HCT116 (cell line): ENCODE measurements around the gene CAMSAP1.

ENCODE experiments used
- CBX3 ChIP-seq: IDR thresholded peaks from 2 replicates; pipeline ENCODE4 v1.6.1; 2012; ENCODE audit warnings: low read depth
- ELF1 ChIP-seq: IDR thresholded peaks from 2 replicates; pipeline ENCODE4 v1.6.1; 2012; ENCODE audit warnings: low read depth, borderline replicate concordance
- POLR2A ChIP-seq: IDR thresholded peaks from 2 replicates; pipeline ENCODE4 v1.7.0; 2011; ENCODE audit warnings: borderline replicate concordance; ENCODE audit not compliant: insufficient read depth, insufficient read length; ENCODE audit errors: extremely low read depth
- TCF7L2 ChIP-seq: IDR thresholded peaks from 2 replicates; pipeline ENCODE4 v1.7.0; 2011; ENCODE audit warnings: borderline replicate concordance, inconsistent platforms; ENCODE audit not compliant: insufficient read depth, insufficient read length; ENCODE audit errors: extremely low read depth
- TF ChIP-seq, protein P1 (sequence below), 3 experiments: fragments of 200-600 bp in 1 of 3; sonication (generic) in 1 of 3; IDR thresholded peaks in 2 of 3; conservative IDR thresholded peaks in 1 of 3; 2 replicates each; pipeline ENCODE4 v1.5.1; 2012 to 2017; ENCODE audit warnings: low read depth in 2 of 3, low read length in 2 of 3, antibody characterized with exemption in 1 of 3, borderline replicate concordance in 1 of 3, control low read depth in 1 of 3, mild to moderate bottlenecking in 1 of 3, mixed read lengths in 1 of 3, mixed run types in 1 of 3, moderate library complexity in 1 of 3; ENCODE audit not compliant: insufficient read depth in 1 of 3
- TF ChIP-seq, protein P2 (sequence below): IDR thresholded peaks from 2 replicates; pipeline ENCODE4 v1.6.1; 2011; ENCODE audit warnings: mild to moderate bottlenecking, low read length, moderate library complexity; ENCODE audit not compliant: insufficient replicate concordance; ENCODE audit errors: extremely low read depth

DNA sequence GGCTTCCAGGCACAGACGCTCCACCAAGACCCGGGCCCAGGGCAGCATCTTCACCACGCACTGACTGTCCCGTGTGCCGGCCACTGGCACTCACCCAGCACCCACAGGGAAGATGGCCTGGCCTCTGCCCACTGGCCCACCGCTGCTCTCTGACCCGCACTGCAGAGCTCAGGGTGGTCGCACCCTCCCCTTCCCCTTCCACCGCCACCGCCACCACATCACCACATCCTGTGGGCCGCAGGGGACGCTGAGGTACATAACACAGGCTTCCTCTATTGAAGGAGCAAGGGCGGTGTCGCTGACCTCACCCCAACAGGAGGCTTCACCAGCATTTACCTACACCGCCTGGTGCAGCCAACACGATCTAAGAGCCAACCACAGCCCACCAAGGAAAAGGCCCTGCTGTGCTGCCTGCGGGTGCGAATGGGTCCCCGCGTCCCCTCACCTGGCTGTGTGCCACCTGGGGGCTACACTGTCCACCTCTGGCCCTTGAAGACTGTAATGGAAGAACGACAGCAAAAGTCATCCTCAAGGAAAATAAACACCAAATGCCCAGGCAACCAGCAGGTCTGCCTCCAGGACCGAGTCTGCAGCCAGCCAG, 101.8 kb downstream of the CAMSAP1 start:
- TF ChIP-seq, protein P1, sequence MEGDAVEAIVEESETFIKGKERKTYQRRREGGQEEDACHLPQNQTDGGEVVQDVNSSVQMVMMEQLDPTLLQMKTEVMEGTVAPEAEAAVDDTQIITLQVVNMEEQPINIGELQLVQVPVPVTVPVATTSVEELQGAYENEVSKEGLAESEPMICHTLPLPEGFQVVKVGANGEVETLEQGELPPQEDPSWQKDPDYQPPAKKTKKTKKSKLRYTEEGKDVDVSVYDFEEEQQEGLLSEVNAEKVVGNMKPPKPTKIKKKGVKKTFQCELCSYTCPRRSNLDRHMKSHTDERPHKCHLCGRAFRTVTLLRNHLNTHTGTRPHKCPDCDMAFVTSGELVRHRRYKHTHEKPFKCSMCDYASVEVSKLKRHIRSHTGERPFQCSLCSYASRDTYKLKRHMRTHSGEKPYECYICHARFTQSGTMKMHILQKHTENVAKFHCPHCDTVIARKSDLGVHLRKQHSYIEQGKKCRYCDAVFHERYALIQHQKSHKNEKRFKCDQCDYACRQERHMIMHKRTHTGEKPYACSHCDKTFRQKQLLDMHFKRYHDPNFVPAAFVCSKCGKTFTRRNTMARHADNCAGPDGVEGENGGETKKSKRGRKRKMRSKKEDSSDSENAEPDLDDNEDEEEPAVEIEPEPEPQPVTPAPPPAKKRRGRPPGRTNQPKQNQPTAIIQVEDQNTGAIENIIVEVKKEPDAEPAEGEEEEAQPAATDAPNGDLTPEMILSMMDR (IDR thresholded peaks at IDR 0.05 in 2 of 3, conservative IDR thresholded peaks at IDR 0.05 in 1 of 3; ENCODE audit: borderline replicate concordance in 1 of 3, insufficient read depth in 1 of 3, low read depth in 2 of 3, low read length in 2 of 3): no peak
- no peak for TF ChIP-seq CBX3
- no peak for TF ChIP-seq POLR2A
- TF ChIP-seq, protein P2, sequence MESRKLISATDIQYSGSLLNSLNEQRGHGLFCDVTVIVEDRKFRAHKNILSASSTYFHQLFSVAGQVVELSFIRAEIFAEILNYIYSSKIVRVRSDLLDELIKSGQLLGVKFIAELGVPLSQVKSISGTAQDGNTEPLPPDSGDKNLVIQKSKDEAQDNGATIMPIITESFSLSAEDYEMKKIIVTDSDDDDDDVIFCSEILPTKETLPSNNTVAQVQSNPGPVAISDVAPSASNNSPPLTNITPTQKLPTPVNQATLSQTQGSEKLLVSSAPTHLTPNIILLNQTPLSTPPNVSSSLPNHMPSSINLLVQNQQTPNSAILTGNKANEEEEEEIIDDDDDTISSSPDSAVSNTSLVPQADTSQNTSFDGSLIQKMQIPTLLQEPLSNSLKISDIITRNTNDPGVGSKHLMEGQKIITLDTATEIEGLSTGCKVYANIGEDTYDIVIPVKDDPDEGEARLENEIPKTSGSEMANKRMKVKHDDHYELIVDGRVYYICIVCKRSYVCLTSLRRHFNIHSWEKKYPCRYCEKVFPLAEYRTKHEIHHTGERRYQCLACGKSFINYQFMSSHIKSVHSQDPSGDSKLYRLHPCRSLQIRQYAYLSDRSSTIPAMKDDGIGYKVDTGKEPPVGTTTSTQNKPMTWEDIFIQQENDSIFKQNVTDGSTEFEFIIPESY: no peak
- TF ChIP-seq ELF1: no peak
- no peak for TF ChIP-seq TCF7L2
